Measurements from ENCODE around the gene MRPL23.

The MRPL23 gene

DNA sequence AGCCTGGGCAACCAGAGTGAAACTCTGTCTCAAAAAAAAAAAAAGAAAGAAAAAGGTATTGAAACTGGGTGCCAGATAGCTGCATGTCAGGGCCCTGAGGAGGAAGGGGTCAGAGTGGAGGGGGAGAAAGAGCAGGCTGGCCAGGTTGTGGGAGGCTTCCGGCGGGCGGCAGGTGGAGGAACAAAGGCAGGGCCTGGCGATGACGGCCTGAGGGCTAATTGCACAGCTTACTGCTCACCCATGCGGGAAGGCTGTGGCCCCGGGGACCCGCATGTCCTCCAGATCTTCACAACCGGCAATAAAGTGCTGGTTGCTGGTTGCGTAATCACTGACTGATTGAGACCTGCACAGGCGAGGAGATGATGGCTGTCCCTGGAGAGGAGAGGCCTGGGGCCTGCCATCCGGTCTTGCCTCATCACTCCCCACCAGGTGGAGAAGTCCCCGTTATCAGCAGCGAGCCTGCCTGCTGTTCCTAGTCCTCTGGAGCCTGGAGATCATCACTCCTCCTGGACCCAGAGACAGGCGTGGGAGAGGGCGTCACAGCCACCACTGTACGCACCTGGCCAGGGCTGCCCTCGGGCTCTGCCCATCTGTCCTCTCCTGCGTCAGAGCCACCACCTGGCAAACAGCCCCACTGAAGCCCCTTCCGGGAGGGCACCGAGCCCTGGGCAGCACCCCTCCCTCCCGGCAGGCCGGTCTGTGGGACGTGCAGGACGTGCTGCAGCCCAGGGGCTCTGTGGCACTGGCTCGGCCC lies 31.8 kb downstream of the MRPL23 start:
- DNase-seq: no peak
- intact Hi-C loops (cut with DNase I): no loop called here

DNA sequence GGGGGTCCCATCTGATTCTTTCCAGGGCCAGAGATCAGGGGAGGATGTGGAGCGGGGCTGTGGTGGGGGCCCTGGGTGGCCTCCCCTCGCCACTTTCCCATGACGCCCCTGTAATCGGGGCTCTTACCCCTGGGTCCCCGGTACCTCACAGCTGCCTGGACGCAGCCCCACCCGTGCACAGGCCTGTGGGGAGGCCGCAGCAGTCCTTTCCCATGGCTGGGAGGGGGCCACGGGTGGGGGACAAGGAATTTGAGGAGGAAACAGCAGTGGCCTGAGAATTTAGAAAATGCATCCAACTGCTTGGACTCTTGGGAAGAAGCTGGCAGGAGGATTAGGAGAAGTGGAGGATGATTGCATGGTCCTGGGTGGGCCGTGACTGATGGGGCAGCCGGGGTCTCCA lies 32.5 kb downstream of the MRPL23 start:
- intact Hi-C loops (cut with DNase I): no loop called here
- DNase-seq: no peak

DNA sequence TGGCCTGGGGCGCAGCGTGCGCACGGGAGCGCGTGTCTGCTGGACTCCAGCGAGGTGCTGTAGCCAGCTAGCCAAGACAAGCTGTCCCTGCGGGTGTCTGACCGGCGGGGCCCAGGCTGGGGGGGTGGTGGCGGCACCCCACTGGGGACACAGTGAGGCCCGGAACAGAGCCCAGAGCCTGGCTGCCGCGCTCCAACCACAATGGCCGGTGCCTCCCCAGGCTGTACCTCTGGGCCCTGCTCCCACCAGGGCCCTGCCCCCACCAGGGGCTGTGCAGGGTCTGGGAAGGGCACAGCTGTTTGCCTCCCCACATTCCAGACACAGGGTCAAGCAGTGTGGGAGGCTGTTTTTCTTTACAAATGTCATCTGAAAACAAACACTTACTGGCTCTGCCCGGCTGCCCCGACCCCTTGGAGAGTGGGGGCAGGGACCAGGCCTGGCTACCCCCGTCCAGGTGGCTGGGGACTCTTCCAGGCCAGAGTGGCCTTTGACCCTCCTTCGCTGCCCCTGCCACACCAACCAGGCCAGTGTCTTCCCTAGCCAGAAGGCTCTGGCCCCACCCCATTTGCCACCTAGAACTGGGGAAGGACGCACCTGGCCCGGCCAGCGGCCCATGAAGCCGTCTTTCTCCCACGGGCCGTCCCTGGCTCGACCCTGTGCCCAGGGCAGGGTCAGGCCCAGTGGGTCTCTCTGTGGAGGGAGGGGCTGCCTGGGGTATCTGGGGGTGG lies 35.9 kb downstream of the MRPL23 start:
- no peak for DNase-seq
- intact Hi-C loops (cut with DNase I): no loop called here

- intact Hi-C loops (cut with DNase I): no loop called here
- no peak for DNase-seq
Observed at GRCh38 chr11:1983601-1983961, 36.4 kb downstream of the MRPL23 start.

- intact Hi-C loops (cut with DNase I): no loop called here
Observed at GRCh38 chr11:1987024-1987423, 39.9 kb downstream of the MRPL23 start.

DNA sequence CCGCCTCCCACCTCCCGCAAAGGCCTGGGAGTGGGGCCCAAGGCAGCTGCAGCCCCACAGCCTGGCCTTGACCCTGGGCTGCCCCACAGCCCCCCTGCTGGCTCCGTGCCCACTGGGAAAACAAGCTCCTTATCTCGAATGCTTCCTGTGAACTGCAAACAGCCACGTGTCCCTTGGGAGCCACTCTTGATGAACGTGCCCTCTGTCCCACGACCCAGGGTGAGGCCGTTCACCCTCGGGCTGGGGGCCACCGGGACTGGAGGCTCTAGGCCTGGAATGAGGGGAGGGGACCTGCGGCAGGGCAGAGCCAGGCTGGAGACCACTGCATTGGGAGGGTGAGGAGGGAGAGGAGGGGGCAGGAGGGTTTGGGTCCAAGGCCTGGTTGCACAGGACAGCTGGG lies 41.0 kb downstream of the MRPL23 start:
- intact Hi-C loops (cut with DNase I): no loop called here

More at GRCh38 chr11:1987024-1987423, 39.9 kb downstream of the MRPL23 start:
- no peak for DNase-seq

GRCh38 chr11:1988667-1989317 lies 41.7 kb downstream of the MRPL23 start:
- intact Hi-C loops (cut with DNase I): no loop called here
- peak in 1 of 42 donors; percentile 2 for DNase-seq

More for the DNA sequence above, 41.0 kb downstream of the MRPL23 start:
- no peak for DNase-seq

GRCh38 chr11:1989953-1990352 lies 42.8 kb downstream of the MRPL23 start:
- DNase-seq: no peak
- intact Hi-C loops (cut with DNase I): no loop called here

DNA sequence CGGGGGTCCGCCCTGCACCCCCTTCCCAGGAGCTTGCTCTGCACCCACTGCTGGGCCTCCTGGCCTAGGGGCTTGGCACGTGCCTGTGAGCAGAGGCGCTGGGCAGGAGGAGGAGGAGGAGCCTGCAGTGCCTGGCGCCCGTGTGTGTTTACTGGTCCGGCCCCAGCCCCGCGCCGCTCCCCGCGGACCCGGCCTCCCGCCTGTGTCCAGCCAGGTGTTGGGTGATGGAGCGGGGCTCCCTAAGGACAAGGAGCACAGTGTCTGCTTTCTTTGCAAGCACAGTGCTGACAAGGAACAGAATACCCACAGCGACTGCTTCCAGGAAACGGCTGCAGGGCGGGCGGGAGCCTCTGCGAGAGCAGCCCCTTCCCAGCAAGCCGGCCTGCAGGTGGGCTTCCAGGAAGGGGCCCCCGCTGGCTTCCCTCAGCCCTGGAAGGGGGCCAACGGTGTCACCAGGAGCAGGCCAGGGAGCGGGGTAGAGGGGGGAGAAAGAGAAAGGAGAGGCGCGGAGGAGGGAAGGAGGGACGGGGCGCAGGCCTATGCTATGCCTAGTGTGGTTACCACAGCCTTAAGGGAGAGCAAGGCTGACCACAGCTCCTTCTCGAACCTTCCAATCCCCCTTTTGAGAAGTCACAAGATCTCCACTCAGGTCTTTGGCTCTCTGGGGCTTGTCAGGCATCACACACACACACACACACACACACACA lies 43.9 kb downstream of the MRPL23 start:
- DNase-seq: no peak
- intact Hi-C loops (cut with DNase I): no loop called here

DNA sequence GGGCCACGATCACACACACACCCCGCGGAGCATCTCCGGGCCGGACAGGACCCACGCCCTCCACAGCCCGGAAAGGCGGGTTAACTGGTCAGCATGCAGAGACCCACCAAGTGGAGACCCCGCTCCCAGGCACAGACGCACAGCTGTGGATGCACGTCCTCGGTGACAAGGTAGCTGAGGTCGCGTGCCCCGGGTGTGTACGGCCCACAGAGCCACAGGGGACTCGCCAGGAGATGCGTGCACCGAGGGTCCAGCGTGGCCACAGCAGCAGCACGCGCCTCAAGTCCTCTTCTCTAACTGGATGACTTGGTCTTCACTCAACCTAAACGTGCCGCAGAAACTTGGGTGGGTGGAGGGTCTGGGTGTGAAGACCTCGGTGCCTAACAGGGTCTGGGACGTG lies 45.0 kb downstream of the MRPL23 start:
- DNase-seq: peak in 2 of 42 donors; percentile 1 to 16
- intact Hi-C loops (cut with DNase I): no loop called here

- intact Hi-C loops (cut with DNase I): no loop called here
Observed at GRCh38 chr11:1994121-1994520, 47.0 kb downstream of the MRPL23 start.

DNA sequence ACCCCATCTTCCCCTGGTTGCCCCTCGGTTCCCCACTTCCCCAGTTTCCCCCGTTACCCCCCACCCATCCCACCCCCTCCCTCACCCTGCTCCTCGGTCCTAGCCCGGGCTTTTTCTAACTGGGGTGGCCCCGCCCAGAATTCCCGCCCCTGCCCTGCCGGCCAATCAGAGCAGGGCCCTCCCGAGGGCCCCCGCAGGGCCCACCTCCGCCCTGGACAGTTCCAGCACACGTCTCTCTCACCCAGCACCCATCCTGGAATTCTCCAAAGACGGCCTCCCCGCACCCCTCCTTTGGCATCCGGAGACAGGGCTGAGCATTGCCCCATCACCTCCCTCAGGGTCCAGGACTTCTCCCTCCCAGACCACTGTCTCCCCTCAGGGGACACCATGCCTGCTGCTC lies 50.6 kb downstream of the MRPL23 start, which contains the start of gene H19:
Gene H19, minus strand, starts transcription at position 88 of the 400 bp plus-strand sequence.
- DNase-seq: no peak
- intact Hi-C loops (cut with DNase I): no loop called here

More at GRCh38 chr11:1994121-1994520, 47.0 kb downstream of the MRPL23 start:
- DNase-seq: no peak

DNA sequence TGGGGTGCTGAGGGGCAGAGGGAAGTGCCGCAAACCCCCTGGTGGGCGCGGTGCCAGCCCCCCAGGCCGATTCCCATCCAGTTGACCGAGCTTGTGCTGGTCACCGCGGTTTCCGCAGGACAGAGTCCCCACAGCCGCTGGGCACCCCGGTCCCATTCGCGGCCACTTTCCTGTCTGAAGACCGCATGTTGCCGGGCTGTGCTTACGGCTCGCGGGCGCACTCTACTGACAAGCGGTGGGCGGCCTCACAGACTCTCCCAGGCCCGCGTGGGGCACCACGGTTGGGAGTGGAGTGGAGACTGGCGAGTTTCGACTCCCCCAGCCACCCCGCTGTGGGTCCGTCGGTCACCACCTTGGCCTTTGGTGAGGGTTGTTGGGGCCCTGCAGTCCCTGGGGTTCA lies 51.2 kb downstream of the MRPL23 start:
- intact Hi-C loops (cut with DNase I): no loop called here

DNA sequence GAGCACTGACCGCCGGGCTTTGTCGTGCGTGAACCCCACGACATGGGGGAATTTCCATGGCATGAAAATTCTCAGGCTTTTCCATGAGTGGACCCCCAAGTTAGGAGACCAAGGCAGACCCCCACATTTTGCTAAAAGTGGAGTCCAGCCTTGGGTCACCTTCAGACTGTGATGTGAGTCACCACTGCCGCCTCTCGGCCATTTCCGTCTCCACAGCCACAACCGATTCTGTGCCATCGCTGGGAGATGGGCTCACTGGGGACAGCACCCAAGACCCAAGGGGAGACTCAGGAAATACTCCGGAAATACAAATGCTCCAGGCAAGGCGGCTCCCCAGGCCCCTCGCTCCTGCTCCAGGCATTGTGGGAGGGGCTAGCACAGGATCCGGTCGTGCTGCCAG lies 51.7 kb downstream of the MRPL23 start:
- DNase-seq: no peak
- intact Hi-C loops (cut with DNase I): no loop called here

More for the DNA sequence above, 51.2 kb downstream of the MRPL23 start:
- DNase-seq: no peak

- DNase-seq: no peak
- intact Hi-C loops (cut with DNase I): no loop called here
Observed at GRCh38 chr11:2002042-2002776, 55.1 kb downstream of the MRPL23 start.

DNA sequence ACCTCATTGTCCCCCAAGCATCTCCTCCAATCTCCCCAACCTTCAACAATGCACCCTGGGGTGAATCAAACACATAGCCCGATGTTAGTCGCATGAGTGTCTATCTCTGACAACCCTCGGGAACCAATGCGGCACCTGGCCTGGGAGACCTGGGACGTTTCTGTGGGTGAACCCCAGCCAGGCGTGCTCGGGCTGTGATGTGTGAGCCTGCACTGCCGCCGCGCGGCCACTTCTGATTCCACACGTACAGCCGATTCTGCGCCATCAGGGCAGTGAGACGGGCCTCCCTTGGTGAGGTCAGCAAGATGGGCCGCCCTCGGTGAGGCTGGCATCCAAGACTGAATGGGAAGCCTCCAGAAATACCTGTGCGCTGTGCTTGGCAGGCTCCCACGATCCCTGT lies 55.7 kb downstream of the MRPL23 start:
- intact Hi-C loops (cut with DNase I): no loop called here
- no peak for DNase-seq

DNA sequence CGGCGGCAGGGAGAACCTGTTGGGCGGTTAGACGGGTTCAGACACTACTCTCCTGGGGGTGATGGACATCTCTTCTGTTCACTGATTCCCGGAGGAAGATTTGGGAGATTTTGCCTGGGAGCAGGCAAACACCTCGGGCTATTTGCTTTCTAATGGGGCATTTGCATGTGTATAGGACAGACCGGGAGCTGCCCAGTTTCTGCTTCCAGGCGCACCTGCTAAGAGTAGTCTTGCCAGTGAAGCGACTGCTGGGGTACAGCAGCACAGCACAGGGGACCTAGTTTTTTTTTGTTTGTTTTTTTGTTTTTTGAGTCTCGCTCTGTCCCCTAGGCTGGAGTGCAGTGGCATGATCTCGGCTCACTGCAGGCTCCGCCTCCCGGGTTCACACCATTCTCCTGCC lies 57.3 kb downstream of the MRPL23 start:
- intact Hi-C loops (cut with DNase I): no loop called here
- no peak for DNase-seq
